SKM-1 (cell line): ENCODE measurements around the gene ABCD4.
"Not testable (repeated sequence)": the region's sequence is repeated elsewhere in the genome, so short reads cannot be mapped to it uniquely, and the experiment has no call there.

ENCODE experiments used
- DNase-seq: peaks from one replicate; lab custom pipeline; 2025; ENCODE audit not compliant: unreplicated experiment; lab: John Stamatoyannopoulos, UW

The ABCD4 gene

DNA sequence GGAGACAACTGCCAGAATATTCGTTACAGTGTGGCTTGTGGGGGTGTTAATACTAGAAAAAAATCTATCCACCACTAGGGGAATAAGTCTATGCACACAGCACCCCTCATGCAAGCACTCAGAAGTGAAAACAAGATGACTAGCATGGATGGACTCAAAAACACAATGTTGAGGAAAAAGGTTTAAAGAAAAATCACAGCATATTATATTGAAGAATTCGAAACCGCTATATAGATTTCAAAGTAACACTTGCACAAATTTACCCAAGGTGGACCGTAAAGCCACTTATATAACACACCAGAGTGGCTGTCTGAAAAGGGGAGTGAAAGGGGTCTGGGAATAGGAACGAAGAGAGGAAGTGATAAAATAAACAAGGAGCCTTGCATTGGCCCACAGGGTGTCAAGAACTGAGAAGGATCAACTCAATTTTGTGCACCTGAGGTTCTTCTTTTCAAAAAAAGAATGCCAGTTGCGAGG is 544 bp downstream of the ABCD4 start:
- DNase-seq = no peak

DNA sequence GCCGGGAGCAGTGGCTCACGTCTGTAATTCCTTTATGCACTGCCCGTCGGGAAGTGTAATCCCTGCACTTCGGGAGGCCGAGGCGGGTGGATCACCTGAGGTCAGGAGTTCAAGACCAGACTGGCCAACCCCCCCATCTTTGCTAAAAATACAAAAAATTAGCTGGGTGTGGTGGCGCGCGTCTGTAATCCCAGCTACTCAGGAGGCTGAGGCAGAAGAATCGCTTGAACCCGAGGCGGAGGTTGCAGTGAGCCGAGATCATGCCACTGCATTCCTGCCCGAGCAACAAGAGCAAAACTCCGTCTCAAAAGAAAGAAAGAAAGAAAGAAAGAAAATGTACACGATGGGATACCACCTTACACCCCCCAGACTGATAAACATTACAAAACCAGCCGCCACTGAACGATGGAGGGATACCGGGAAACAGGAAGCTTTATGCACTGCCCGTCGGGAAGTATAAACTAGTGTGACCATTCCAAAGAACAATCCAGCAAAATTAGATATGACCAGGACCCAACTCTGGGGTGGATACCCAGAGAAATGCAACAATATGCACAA is 1.1 kb downstream of the ABCD4 start:
- DNase-seq = no peak

DNA sequence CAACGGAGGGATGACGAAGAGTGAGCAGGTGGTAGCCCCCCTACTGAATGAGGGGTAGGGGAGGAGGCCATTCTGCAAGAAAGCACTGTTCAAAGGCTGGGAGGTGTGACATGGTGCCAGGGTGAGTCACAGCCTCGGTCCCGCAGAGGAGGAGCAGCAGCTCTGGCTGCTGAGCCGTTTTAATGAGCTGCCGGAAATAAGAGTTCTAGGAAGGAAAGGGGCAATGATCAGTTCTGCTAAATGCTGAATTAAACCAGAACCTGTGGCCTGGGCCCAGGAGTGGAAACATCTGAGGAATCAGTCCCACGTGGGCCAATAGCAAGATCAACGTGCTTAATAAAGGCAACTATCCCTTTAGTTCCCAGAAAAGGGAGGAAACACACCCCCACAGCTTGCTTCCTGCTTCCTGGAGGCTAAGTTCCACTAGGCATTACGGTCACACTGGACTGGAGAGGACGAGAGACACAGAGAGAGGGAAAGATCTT is 3.6 kb downstream of the ABCD4 start:
- DNase-seq = no peak

DNA sequence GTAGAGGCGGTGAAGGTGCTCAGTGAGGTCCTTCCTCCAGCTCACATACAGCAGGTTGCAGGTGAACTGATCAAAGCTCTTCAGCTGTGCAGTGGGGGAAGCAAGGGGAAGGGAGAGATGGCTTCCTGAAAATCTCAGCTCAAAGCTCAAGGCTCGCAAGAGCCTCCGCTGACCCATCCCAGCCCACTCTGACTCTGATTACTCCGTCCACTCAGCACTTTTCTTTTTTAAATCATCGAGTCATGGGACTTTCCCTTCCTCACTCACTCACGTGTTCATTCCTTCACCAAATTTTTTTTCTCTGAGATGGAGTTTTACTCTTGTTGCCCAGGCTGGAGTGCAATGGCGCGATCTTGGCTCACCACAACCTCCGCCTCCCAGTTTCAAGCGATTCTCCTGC is 4.7 kb downstream of the ABCD4 start:
- no peak for DNase-seq

DNA sequence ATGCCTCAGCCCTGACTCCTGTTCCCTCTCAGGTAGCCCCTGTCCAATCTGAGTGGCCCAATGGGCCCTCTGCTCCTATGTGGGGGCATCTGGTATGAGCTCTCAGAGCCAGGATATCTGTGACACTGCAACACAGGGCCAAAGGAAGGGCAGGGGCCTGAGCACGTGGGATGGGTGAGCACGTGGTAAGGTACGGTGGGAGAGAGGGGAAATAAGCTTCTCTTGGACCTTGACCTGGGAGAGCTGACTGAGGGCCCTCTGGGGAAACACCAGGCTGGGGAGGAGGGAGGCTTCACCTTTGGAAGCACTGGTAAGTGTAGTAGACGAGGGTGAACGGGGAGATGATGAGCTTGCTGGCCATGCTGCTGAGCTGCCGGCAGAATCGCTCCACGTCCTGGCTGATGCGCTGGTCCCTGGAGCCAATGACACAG is 6.7 kb downstream of the ABCD4 start:
- no peak for DNase-seq

DNA sequence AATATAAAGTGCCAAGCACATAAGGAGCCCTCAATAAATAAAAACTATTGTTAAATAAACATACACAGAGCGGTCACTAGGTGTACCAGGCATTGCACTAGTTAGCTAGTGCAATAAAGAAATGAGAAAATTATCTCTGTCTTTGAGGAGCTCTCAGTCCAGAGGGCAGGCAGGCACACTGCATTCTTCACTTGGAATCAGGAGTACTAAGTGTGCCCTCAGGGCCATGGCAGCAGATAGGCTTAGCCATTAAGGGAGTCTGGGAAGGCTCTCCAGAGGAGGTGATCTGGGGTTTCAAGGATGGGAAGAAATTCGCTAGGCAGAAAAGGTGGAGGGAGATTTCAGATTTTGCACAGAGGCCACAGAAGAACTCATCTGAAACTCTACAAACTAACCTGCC is 9.1 kb downstream of the ABCD4 start:
- DNase-seq = no peak

DNA sequence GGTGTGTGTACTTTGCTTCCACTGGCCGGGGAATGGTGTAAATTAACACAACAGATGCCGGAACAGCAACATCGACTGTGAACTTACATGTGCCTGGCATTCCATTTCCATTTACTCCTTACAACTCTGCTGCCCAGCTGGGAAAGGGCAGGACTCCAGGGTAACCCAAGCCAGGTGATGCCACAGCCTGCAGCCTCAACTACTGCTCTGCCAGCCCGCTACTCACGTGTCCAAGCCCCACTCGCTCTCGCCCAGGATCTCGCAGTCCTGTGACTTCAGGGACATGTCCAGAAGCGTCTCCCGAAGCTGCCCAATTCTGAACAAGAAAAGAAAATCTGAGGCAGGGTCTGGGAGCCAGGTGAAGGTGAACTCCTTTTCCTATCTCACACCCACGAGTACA is 10.7 kb downstream of the ABCD4 start:
- DNase-seq = no peak

DNA sequence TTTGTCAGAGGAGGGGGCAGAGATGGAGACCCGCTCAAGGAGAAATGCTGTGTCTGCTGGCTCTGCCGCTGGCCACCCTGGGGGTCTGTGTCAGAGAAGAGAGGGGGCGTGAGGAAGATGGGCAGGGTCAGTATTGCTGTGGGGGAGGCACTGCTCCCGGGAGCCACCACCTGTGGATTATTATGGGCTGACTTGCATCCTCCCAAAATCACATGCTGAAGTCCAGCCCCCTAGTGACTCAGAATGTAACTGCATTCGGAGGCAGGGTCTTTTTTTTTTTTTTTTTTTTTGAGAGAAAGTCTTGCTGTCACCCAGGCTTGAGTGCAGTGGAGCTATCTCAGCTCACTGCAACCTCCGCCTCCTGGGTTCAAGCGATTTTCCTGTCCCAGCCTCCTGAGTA is 12.3 kb downstream of the ABCD4 start:
- DNase-seq = no peak

DNA sequence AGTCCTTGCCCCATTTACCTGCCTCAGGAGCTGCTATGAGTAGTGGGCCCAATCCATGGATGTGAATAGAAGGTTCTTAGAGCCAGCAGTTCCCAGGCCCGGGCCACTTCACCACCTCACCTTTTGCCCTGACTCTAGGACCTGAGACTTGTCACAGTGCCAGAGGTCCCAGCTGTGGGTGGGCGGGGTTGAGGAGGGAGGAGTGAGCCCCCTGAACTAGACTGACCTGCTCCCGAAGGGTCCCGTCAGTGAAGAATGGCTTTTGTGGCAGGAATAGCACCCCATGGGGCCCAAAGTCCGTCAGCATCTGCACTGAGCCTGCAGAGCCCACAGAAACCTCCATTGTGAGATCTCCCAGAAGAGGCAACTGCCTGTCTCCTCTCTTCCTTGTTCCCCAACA is 12.9 kb downstream of the ABCD4 start:
- DNase-seq = no peak

DNA sequence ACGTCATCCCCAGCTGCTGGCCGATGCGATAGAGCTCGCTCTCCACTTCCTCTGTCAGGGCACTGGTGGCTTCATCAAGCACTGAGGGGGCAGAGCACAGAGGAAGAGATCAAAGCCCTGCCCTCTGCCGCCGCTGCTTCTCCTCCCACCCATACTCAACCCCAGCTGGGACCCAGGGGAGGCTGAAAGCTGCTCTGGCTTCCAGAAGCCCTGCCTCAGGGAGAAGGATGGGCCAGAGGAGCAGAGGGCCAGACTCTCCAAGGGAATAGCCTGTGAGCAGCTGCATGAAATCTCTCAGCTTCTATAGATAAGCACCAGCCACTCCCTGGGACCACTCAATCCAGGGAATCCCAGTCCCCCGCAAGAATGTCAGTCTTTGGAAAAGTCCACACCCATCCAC is 16.0 kb downstream of the ABCD4 start:
- DNase-seq = no peak

DNA sequence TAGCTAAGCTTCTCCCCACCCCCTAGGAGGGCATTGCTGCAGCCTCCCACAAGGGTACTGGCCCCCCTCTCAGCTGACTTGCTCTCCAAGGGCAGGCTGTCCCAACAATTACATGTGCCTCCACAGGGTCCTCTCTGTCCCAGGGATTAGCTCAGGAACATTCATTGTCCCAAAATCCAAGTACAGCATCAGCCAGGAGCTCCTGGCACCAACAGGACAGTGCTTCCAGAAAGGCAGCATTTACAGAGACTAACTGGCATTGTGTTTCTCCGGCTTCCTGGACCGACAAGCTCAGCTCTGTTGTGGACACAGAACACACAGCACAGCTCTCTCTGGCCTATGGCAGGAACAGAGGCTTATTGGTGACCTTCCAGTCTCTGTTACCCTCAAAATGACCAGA is 21.7 kb downstream of the ABCD4 start:
- DNase-seq = no peak

DNA sequence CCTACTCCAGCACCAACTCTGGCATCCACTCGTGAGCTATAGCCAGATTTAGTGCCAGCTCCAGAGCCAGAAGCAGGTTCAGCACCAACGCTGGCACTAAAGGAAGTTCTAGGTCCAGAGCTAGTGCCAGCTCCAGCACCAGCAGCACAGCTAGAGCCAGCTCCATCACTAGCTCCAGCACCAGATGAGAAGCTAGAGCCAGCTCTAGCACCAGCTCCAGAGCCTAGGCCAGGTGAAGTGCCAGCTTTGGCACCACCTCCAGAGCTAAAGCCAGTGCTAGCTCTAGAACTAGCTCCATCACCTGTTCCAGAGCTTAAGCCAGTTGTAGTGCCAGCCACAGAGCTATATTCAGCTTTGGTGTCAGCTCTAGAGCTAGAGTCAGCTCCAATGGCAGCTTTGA is 24.7 kb downstream of the ABCD4 start:
- DNase-seq = no peak

DNA sequence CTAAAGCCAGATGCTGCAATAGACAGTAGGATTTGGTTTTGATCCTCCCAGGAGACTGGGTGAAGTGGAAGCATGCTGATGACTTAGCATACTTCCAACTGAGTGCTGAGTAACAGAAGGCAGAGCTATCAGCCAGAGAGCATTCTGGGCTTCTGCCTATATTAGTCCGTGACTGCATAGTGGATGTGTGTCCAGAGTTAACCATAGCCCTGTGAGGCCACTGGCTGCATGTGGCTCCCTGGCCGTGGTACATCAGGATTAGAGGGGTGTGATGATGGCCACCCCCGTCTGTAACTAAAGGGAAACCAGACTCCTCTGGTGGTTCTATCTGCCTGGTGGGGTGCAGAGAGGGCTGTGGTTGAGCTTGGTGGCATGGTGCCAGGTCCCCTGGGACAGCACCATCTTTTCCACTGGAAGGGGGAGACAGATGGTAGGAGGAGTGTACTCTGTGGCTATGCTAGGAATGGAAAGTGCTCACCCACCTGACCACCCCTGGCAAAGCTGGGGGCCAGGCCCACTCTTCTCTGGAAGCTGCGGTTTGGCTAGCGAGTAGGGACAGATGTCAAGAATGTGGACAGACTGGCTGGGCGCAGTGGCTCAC is 27.4 kb downstream of the ABCD4 start:
- no peak for DNase-seq

DNA sequence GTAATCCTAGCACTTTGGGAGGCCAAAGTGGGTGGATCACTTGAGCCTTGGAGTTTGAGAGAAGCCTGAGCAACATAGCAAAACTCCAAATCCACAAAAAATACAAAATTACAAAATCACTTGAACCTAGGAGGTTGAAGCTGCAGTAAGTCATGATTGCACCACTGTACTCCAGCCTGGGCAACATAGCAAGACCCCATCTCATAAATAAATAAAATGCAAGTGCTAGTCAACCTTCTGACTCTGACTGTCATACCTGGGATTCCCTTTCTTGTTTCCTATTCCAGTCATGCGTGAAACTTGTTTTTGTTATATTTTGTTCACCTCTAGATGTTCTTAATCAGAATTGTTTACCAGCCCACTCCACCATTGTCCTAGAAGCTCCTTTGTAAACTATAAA is 31.4 kb downstream of the ABCD4 start:
- no peak for DNase-seq

DNA sequence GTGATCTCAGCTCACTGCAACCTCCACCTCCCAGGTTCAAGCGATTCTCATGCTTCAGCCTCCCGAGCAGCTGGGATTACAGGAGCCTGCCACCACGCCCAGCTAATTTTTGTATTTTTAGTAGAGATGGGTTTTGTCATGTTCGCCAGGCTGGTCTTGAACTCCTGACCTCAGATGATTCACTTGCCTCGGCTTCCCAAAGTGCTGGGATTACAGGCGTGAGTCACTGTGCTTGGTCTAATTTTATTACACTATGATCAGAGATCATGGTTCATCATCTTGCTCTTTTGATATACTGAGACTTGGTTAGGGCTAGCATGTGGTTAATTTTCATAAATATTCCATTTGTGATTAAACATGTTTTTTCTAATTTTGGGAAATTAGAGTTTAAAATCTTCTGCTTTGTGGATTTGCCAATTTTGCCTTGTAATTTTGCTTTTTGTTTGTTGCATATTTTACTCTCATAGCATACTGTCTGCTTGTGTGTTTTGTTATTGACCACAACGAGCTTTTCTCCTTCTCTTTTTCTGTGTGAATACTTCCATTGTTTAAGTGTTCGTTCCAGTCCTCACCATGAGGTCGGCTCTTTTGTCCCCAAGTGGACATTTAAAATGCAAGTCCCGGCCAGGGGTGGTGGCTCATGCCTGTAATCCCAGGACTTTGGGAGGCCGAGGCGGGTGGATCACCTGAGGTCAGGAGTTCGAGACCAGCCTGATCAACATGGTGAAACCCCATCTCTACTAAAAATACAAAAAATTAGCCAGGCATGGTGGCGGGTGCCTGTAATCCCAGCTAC is 32.2 kb downstream of the ABCD4 start:
- DNase-seq = not testable (repeated sequence)

DNA sequence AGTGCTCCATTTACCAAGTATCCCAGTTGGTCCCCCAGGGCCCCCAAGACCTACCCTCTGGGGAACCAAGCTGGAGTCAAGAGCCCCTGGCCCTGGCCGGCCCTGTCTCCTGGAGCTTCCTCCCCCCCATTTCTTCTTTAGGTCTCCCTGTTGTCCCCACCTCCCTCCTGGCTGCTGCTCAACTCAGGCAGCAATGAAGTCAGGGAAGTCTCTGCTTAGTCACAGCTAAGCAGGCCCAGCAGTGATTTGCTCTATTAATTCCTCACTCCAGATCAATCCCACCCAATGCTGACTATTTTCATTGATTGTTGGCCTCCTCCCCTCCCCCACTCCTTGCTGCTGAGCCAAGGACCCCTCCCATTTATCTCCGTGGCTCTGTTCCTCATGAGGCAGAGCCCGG is 35.1 kb downstream of the ABCD4 start:
- DNase-seq = no peak

DNA sequence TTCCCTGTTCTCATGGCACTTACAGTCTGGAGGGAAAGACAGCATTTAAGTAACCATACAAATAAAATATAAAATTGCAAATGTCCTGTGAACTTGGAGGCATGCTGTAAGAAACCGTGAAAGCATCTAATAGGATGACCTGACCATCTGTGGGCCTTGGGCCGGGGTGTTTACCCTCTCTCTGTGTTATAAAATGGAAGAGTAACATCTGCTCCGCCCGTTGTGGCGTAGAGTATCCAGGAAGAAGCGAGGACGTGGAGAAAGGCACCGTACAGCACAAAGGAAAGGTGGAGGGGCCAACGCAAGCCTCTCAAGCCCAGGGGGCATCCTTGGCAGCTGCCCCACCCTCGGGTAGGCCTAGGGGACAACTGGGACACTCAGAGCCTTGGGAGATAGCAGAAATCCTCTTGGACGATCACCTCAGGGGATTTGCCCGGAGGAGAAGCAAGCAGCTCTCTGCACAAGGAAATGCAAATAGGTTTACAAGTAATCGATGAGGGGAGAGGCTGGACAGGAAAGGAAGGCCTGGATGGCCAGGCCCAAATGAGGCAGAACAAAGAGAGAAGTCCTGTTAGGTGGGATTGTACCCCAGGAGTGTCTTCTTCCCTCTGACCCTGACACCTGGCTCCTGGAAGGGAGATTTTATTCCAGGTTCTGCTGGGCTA is 37.3 kb downstream of the ABCD4 start:
- no peak for DNase-seq

DNA sequence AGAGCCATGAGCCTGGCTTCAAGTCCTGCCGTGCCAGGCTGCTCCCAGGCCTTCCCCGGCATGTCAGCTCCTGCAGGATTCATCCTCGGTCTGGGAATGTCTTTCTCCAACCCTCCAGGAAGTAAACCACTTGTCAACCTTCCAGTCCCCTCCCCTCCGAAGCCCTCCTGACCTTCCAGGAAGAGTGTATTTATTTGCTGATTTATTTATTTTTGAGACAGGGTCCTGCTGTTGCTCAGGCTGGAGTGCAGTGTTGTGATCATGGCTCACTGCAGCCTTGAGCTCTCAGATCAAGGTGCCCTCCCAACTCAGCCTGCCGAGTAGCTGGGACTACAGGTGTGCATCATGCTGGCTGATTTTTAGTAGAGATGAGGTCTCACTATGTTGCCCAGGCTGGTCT is 38.8 kb downstream of the ABCD4 start:
- no peak for DNase-seq

DNA sequence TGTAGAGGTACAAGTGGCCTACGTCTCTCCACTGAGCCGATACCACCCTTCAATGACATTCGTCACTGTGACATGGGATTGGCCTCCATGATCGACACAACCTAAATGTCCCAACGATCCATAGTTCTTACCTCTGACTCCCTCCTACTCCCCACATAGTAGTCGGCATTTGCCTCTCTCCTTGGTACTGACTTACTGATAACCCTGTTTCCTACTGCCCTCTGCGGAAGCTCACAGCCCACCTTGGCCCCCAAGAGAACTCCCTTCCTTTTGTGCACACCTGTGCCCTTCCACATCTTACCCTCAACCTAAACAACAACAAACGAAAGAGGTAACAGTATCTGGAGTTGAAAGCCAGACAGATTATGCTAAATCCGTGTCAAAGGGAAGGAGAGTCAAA is 39.6 kb downstream of the ABCD4 start:
- no peak for DNase-seq

DNA sequence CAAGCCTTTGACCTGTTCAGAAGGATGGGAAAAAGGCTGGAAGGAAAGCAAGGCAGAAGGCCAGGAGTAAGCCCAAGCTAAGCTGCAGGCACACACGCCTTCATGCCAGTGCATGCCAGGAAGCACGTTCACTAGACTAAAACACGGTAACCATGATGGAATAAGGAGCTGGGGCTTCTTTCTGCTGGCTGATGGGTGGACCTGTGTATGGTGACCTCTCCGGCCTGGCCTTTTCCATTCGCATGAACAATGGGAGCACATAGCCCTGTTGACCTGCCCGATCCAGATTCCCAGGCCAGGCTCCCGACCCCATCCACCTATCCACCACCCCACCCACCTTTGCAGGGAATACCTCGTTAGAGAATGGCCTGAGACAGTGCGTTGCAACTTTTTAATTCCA is 40.7 kb downstream of the ABCD4 start:
- DNase-seq = no peak

DNA sequence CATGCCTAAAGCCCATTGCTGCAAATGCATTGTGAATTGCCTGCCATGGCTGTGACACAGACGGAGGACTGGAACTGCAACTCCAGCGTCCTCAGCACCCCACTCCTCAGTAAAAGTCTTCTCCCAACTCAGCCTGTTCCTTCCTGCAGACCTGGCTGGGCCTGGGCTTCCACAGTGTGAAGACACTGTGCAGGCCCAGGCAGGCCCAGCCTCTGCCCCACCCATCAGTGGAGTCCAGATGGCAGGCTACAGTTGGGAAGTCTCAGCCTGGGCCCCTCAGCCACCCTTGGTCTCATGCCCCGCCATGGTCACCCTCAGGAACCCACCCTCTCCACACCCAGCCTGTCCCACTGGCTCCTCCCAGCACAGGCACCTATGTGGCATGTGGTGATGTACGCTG is 41.4 kb downstream of the ABCD4 start:
- no peak for DNase-seq
